Inflammatory macrophage (primary cell): ENCODE data around the gene VOPP1.

Experiments used
- DNase-seq, 2 donors: peaks; one replicate each; pipeline ENCODE4 v3.0.0-alpha.2; 2020 to 2022

VOPP1 gene

GRCh38 chr7:55464422-55464821 lies 107.9 kb downstream of the VOPP1 start:
- DNase-seq: no peak

GRCh38 chr7:55463686-55464262 lies 108.5 kb downstream of the VOPP1 start:
- DNase-seq: no peak

GRCh38 chr7:55458351-55458750 lies 114.0 kb downstream of the VOPP1 start:
- no peak for DNase-seq

GRCh38 chr7:55457801-55458200 lies 114.5 kb downstream of the VOPP1 start:
- DNase-seq: no peak

GRCh38 chr7:55452971-55453370 lies 119.3 kb downstream of the VOPP1 start:
- no peak for DNase-seq

GRCh38 chr7:55449992-55450535 lies 122.2 kb downstream of the VOPP1 start:
- no peak for DNase-seq

GRCh38 chr7:55449205-55449991 lies 122.9 kb downstream of the VOPP1 start:
- no peak for DNase-seq

GRCh38 chr7:55448526-55448925 lies 123.8 kb downstream of the VOPP1 start:
- no peak for DNase-seq

- no peak for DNase-seq
These were observed 127.5 kb downstream of the VOPP1 start for GRCh38 chr7:55444786-55445185.

- no peak for DNase-seq
These were observed 130.4 kb downstream of the VOPP1 start for GRCh38 chr7:55441774-55442522.

- DNase-seq: no peak
These were observed 131.3 kb downstream of the VOPP1 start for GRCh38 chr7:55441002-55441401.

GRCh38 chr7:55440040-55440690 lies 132.1 kb downstream of the VOPP1 start:
- peak in 1 of 2 donors; percentile 35 for DNase-seq

GRCh38 chr7:55439627-55440026 lies 132.7 kb downstream of the VOPP1 start:
- no peak for DNase-seq

- DNase-seq: no peak
These were observed 133.4 kb downstream of the VOPP1 start for GRCh38 chr7:55438757-55439525.

GRCh38 chr7:55438085-55438756 lies 134.1 kb downstream of the VOPP1 start:
- no peak for DNase-seq

- no peak for DNase-seq
These were observed 134.9 kb downstream of the VOPP1 start for GRCh38 chr7:55437375-55437774.

GRCh38 chr7:55436457-55436856 lies 135.8 kb downstream of the VOPP1 start:
- DNase-seq: no peak

GRCh38 chr7:55435466-55435865 lies 136.8 kb downstream of the VOPP1 start:
- DNase-seq: no peak

GRCh38 chr7:55432939-55433784 lies 139.1 kb downstream of the VOPP1 start:
- peak in 1 of 2 donors; percentile 19 for DNase-seq

GRCh38 chr7:55432506-55432905 lies 139.8 kb downstream of the VOPP1 start:
- DNase-seq: no peak
